ENCODE measurements around the gene LSM6. TPM values are rescaled to one million over a fixed set of nuclear protein-coding genes. Genes with fewer than 3 reads are reported as not detected.

The LSM6 gene
- total RNA-seq, 2 experiments from 2014 or later: 62.3 to 123 TPM

DNA sequence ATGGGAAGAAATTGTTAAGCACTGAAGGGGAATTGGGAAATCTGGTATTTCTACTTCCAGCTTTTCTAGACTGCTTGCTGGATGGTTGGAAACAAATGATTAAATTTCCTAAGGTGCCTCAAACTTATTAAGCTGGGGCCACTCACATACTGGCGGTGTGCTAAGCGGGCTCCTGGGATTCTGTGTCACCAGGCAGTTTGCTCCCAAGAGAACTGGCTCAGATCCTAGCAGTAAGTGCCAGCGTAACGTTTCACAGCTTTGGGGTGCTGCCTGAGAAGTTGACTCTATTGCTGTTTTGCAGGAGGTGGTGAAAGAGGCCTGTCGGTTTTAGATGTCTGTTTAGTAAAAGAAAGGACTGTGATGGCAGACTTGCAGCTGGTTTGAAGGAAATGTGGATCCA is 31.9 kb downstream of the LSM6 start:
- no TSS peak for BruUV-seq (replicated peaks)
- intact Hi-C loops (cut with micrococcal nuclease; ENCODE audit: unreplicated experiment): no loop called here
- no peak overlapping the region for H2AFZ ChIP-seq (ENCODE audit: low read length)
- H3K27ac ChIP-seq (ENCODE audit: low read depth, low read length, poor library complexity, severe bottlenecking): no peak overlapping the region
- no peaks in the 10 kb centered on the region for H3K79me2 ChIP-seq (ENCODE audit: insufficient read depth, low read depth, low read length)
- H3K9me3 ChIP-seq (ENCODE audit: low read length): no peaks in the 10 kb centered on the region
- no peak overlapping the region for H3K4me3 ChIP-seq (ENCODE audit: low read depth, low read length, poor library complexity, severe bottlenecking)
- no peak for DNase-seq (ENCODE audit: low spot score)
- H3K4me2 ChIP-seq (ENCODE audit: low read length): no peak overlapping the region
- CTCF ChIA-PET (ENCODE audit: unreplicated experiment): no interaction called here
- POLR2A ChIA-PET: interaction anchor here (1.2 kb wide), 1 partner anchor 134 kb away, joined by 3 read pairs; no protein-coding TSS in a partner anchor
- TF ChIP-seq EZH2phosphoT487 (IDR thresholded peaks at IDR 0.05; ENCODE audit: borderline replicate concordance, low read depth, low read length) (no peak), CTCF (conservative IDR thresholded peaks at IDR 0.05; ENCODE audit: low read length) (no peak)
- no peaks in the 10 kb centered on the region for H3K4me1 ChIP-seq (ENCODE audit: insufficient read depth, low read length, poor library complexity, severe bottlenecking)
- H4K20me1 ChIP-seq (ENCODE audit: insufficient read depth, low read length): no peaks in the 10 kb centered on the region
- no peaks in the 10 kb centered on the region for H3K9me2 ChIP-seq (ENCODE audit: insufficient read depth, low read length)
- no peaks in the 10 kb centered on the region for H3K36me3 ChIP-seq (ENCODE audit: insufficient read depth, low read length)

GRCh38 chr4:146210890-146211289 is 35.4 kb downstream of the LSM6 start:
- DNase-seq (ENCODE audit: low spot score): no peak
- no peak overlapping the region for H2AFZ ChIP-seq (ENCODE audit: low read length)
- H3K9me3 ChIP-seq (ENCODE audit: low read length): no peaks in the 10 kb centered on the region
- H3K27ac ChIP-seq (ENCODE audit: low read depth, low read length, poor library complexity, severe bottlenecking): no peak overlapping the region
- H3K36me3 ChIP-seq (ENCODE audit: insufficient read depth, low read length): no peaks in the 10 kb centered on the region
- H3K79me2 ChIP-seq (ENCODE audit: insufficient read depth, low read depth, low read length): no peaks in the 10 kb centered on the region
- TF ChIP-seq EZH2phosphoT487 (IDR thresholded peaks at IDR 0.05; ENCODE audit: borderline replicate concordance, low read depth, low read length) (no peak), CTCF (conservative IDR thresholded peaks at IDR 0.05; ENCODE audit: low read length) (no peak)
- no peak overlapping the region for H3K4me2 ChIP-seq (ENCODE audit: low read length)
- no peak overlapping the region for H3K4me3 ChIP-seq (ENCODE audit: low read depth, low read length, poor library complexity, severe bottlenecking)
- intact Hi-C loops (cut with micrococcal nuclease; ENCODE audit: unreplicated experiment): no loop called here
- ChIA-PET POLR2A (interaction anchor here (0.6 to 1.1 kb wide), 3 partner anchors 8 to 314 kb away, joined by 3 read pairs; no protein-coding TSS in a partner anchor), CTCF (ENCODE audit: unreplicated experiment) (no interaction called here)
- no peaks in the 10 kb centered on the region for H4K20me1 ChIP-seq (ENCODE audit: insufficient read depth, low read length)
- no peaks in the 10 kb centered on the region for H3K9me2 ChIP-seq (ENCODE audit: insufficient read depth, low read length)
- H3K4me1 ChIP-seq (ENCODE audit: insufficient read depth, low read length, poor library complexity, severe bottlenecking): no peaks in the 10 kb centered on the region
- BruUV-seq (replicated peaks): no TSS peak

- Histone ChIP-seq H3K4me2 (ENCODE audit: low read length) (no peak overlapping the region), H3K36me3 (ENCODE audit: insufficient read depth, low read length) (no peaks in the 10 kb centered on the region), H3K79me2 (ENCODE audit: insufficient read depth, low read depth, low read length) (no peaks in the 10 kb centered on the region), H3K9me3 (ENCODE audit: low read length) (no peaks in the 10 kb centered on the region), H3K9me2 (ENCODE audit: insufficient read depth, low read length) (no peaks in the 10 kb centered on the region), H3K4me1 (ENCODE audit: insufficient read depth, low read length, poor library complexity, severe bottlenecking) (no peaks in the 10 kb centered on the region), H2AFZ (ENCODE audit: low read length) (no peak overlapping the region), H3K4me3 (ENCODE audit: low read depth, low read length, poor library complexity, severe bottlenecking) (no peak overlapping the region), H3K27ac (ENCODE audit: low read depth, low read length, poor library complexity, severe bottlenecking) (no peak overlapping the region), H4K20me1 (ENCODE audit: insufficient read depth, low read length) (no peaks in the 10 kb centered on the region)
- no peak for TF ChIP-seq CTCF (conservative IDR thresholded peaks at IDR 0.05; ENCODE audit: low read length)
- TF ChIP-seq EZH2phosphoT487 (IDR thresholded peaks at IDR 0.05; ENCODE audit: borderline replicate concordance, low read depth, low read length): no peak
- BruUV-seq (replicated peaks): no TSS peak
- intact Hi-C loops (cut with micrococcal nuclease; ENCODE audit: unreplicated experiment): no loop called here
- DNase-seq (ENCODE audit: low spot score): no peak
- POLR2A ChIA-PET: interaction anchor here (0.6 to 1.1 kb wide), 3 partner anchors 9 to 314 kb away, joined by 3 read pairs; no protein-coding TSS in a partner anchor
- CTCF ChIA-PET (ENCODE audit: unreplicated experiment): no interaction called here
These were observed 35.9 kb downstream of the LSM6 start for GRCh38 chr4:146211440-146211839.
